Activated naive CD4-positive, alpha-beta T cell treated with anti-CD3 and anti-CD28 coated beads, Interleukin-2, amount 50 U/mL, for 72 hours (primary cell): Measurements from ENCODE around the gene THRB. TPM values are rescaled to one million over a fixed set of nuclear protein-coding genes. Genes with fewer than 3 reads are reported as not detected.

ENCODE experiments used
- ATAC-seq, 2 donors: fragments of 150-1000 bp; cut with Tn5 transposase; 2 replicates each; pipeline ENCODE4 v1.10.0; 2021; ENCODE audit warnings: mild to moderate bottlenecking in 2 of 2, moderate library complexity in 2 of 2
- DNase-seq, 2 donors: peaks; one replicate each; pipeline ENCODE4 v3.0.0; 2021 to 2022; ENCODE audit warnings: low spot score in 2 of 2
- H3K27ac Mint-ChIP-seq, 2 donors: one replicate each; pipeline ENCODE4 v1.8.0; 2022; ENCODE audit warnings: mild to moderate bottlenecking in 2 of 2, mixed read lengths in 2 of 2
- H3K36me3 Mint-ChIP-seq, 2 donors: one replicate each; pipeline ENCODE4 v1.8.0; 2022; ENCODE audit warnings: mixed read lengths in 2 of 2
- H3K9me3 Mint-ChIP-seq, 2 donors: one replicate each; pipeline ENCODE4 v1.8.0; 2022; ENCODE audit warnings: mixed read lengths in 2 of 2
- total RNA-seq, 2 donors: library from RNA; stranded (reverse); gene quantifications; one replicate each; pipeline ENCODE4 v1.2.3, GENCODE V29; 2022

Gene THRB
- total RNA-seq, 2 donors from 2014 or later: not detected

GRCh38 chr3:24177201-24177600, 317.4 kb downstream of the THRB start:
- ATAC-seq (no peak), DNase-seq (no peak)
- no peaks in the 10 kb centered on the region for H3K36me3 Mint-ChIP-seq
- H3K9me3 Mint-ChIP-seq: peaks cover 0 to 5% of the 10 kb centered on the region in 2 donors
- no peak overlapping the region for H3K27ac Mint-ChIP-seq

GRCh38 chr3:24174614-24175013, 320.0 kb downstream of the THRB start:
- H3K27ac Mint-ChIP-seq: no peak overlapping the region
- no peak for ATAC-seq
- no peaks in the 10 kb centered on the region for H3K36me3 Mint-ChIP-seq
- DNase-seq: no peak
- H3K9me3 Mint-ChIP-seq: peaks cover 0 to 5% of the 10 kb centered on the region in 2 donors

- H3K36me3 Mint-ChIP-seq: no peaks in the 10 kb centered on the region
- no peak for DNase-seq
- H3K9me3 Mint-ChIP-seq: peaks cover 0 to 5% of the 10 kb centered on the region in 2 donors
- ATAC-seq: no peak
- no peak overlapping the region for H3K27ac Mint-ChIP-seq
Measured at GRCh38 chr3:24168977-24169376, 325.7 kb downstream of the THRB start.

- no peak overlapping the region for H3K27ac Mint-ChIP-seq
- H3K9me3 Mint-ChIP-seq: no peaks in the 10 kb centered on the region
- ATAC-seq: no peak
- no peaks in the 10 kb centered on the region for H3K36me3 Mint-ChIP-seq
- no peak for DNase-seq
Measured at GRCh38 chr3:24167429-24167828, 327.2 kb downstream of the THRB start.

GRCh38 chr3:24166515-24166914, 328.1 kb downstream of the THRB start:
- DNase-seq (no peak), ATAC-seq (no peak)
- H3K36me3 Mint-ChIP-seq: no peaks in the 10 kb centered on the region
- H3K9me3 Mint-ChIP-seq: no peaks in the 10 kb centered on the region
- H3K27ac Mint-ChIP-seq: no peak overlapping the region

GRCh38 chr3:24165603-24165982, 329.1 kb downstream of the THRB start:
- ATAC-seq (no peak), DNase-seq (no peak)
- H3K27ac Mint-ChIP-seq: no peak overlapping the region
- no peaks in the 10 kb centered on the region for H3K9me3 Mint-ChIP-seq
- H3K36me3 Mint-ChIP-seq: no peaks in the 10 kb centered on the region

- Mint-ChIP-seq H3K36me3 (peaks cover 0 to 4% of the 10 kb centered on the region in 2 donors), H3K27ac (no peak overlapping the region), H3K9me3 (peaks cover 0 to 2% of the 10 kb centered on the region in 2 donors)
- DNase-seq (no peak), ATAC-seq (no peak)
Measured at GRCh38 chr3:24164967-24165602, 329.6 kb downstream of the THRB start.

GRCh38 chr3:24162929-24163328, 331.7 kb downstream of the THRB start:
- peaks cover 0 to 6% of the 10 kb centered on the region in 2 donors for H3K9me3 Mint-ChIP-seq
- DNase-seq (no peak), ATAC-seq (no peak)
- H3K36me3 Mint-ChIP-seq: peaks cover 0 to 14% of the 10 kb centered on the region in 2 donors
- no peak overlapping the region for H3K27ac Mint-ChIP-seq

- Mint-ChIP-seq H3K27ac (no peak overlapping the region), H3K9me3 (peaks cover 0 to 6% of the 10 kb centered on the region in 2 donors), H3K36me3 (peaks cover 0 to 14% of the 10 kb centered on the region in 2 donors)
- ATAC-seq: no peak
- DNase-seq: no peak
Measured at GRCh38 chr3:24161841-24162240, 332.8 kb downstream of the THRB start.

- peaks cover 0 to 14% of the 10 kb centered on the region in 2 donors for H3K36me3 Mint-ChIP-seq
- peaks cover 0 to 6% of the 10 kb centered on the region in 2 donors for H3K9me3 Mint-ChIP-seq
- H3K27ac Mint-ChIP-seq: peak overlapping the region in 1 of 2 donors; percentile 87
- DNase-seq (no peak), ATAC-seq (no peak)
Measured at GRCh38 chr3:24160424-24161095, 334.1 kb downstream of the THRB start.

GRCh38 chr3:24158761-24159454, 335.7 kb downstream of the THRB start:
- Mint-ChIP-seq H3K9me3 (peaks cover 0 to 6% of the 10 kb centered on the region in 2 donors), H3K36me3 (peaks cover 0 to 14% of the 10 kb centered on the region in 2 donors), H3K27ac (no peak overlapping the region)
- no peak for DNase-seq
- ATAC-seq: peak in 1 of 2 donors; percentile 65

- no peak for DNase-seq
- H3K36me3 Mint-ChIP-seq: peaks cover 0 to 14% of the 10 kb centered on the region in 2 donors
- H3K9me3 Mint-ChIP-seq: peaks cover 0 to 6% of the 10 kb centered on the region in 2 donors
Measured at GRCh38 chr3:24157106-24157505, 337.5 kb downstream of the THRB start.

GRCh38 chr3:24156466-24156865, 338.2 kb downstream of the THRB start:
- peak in 1 of 2 donors; percentile 10 for DNase-seq
- peak; percentile 40 for ATAC-seq
- Mint-ChIP-seq H3K9me3 (peaks cover 0 to 6% of the 10 kb centered on the region in 2 donors), H3K27ac (no peak overlapping the region), H3K36me3 (peaks cover 0 to 14% of the 10 kb centered on the region in 2 donors)

More at GRCh38 chr3:24157106-24157505, 337.5 kb downstream of the THRB start:
- no peak for ATAC-seq
- no peak overlapping the region for H3K27ac Mint-ChIP-seq

- Mint-ChIP-seq H3K27ac (no peak overlapping the region), H3K36me3 (peaks cover 0 to 12% of the 10 kb centered on the region in 2 donors), H3K9me3 (peaks cover 0 to 6% of the 10 kb centered on the region in 2 donors)
- ATAC-seq: no peak
- DNase-seq: no peak
Measured at GRCh38 chr3:24155276-24155675, 339.4 kb downstream of the THRB start.

- Mint-ChIP-seq H3K9me3 (peaks cover 0 to under 1% of the 10 kb centered on the region in 2 donors), H3K27ac (peak overlapping the region in 1 of 2 donors; percentile 69), H3K36me3 (peaks cover 0 to 7% of the 10 kb centered on the region in 2 donors)
- ATAC-seq: peak in 1 of 2 donors; percentile 14
- no peak for DNase-seq
Measured at GRCh38 chr3:24154781-24155180, 339.9 kb downstream of the THRB start.

GRCh38 chr3:24154013-24154695, 340.5 kb downstream of the THRB start:
- peak; percentile 64 to 83 for ATAC-seq
- H3K36me3 Mint-ChIP-seq: peaks cover 0 to 7% of the 10 kb centered on the region in 2 donors
- peak overlapping the region in 1 of 2 donors; percentile 75 for H3K27ac Mint-ChIP-seq
- no peak for DNase-seq
- H3K9me3 Mint-ChIP-seq: no peaks in the 10 kb centered on the region

- H3K27ac Mint-ChIP-seq: no peak overlapping the region
- ATAC-seq (no peak), DNase-seq (no peak)
- H3K9me3 Mint-ChIP-seq: no peaks in the 10 kb centered on the region
- no peaks in the 10 kb centered on the region for H3K36me3 Mint-ChIP-seq
Measured at GRCh38 chr3:24151594-24151993, 343.1 kb downstream of the THRB start.
